Ovary (tissue), 3 donors: Measurements from ENCODE around the gene CDKN2B-AS1.

Source experiments
- CTCF ChIP-seq, 3 donors: fragments of 450-650 bp in 2 of 3; fragments of 200-600 bp in 1 of 3; IDR thresholded peaks; one replicate each; pipeline versions ENCODE4 v1.5.1 to v1.8.0; 2016 to 2022; ENCODE audit warnings: antibody characterized with exemption in 3 of 3, mild to moderate bottlenecking in 1 of 3
- EP300 ChIP-seq: sonication (generic); formaldehyde crosslinking; IDR thresholded peaks from one replicate; pipeline ENCODE4 v1.6.1; 2017; ENCODE audit warnings: antibody characterized with exemption
- POLR2A ChIP-seq: fragments of 450-650 bp; IDR thresholded peaks from one replicate; pipeline ENCODE4 v1.6.1; 2017; ENCODE audit warnings: antibody characterized with exemption, mild to moderate bottlenecking, moderate library complexity
- donor health status: DM: no; HTN: no; CAD: no.

- TF ChIP-seq CTCF (IDR thresholded peaks at IDR 0.05) (no peak), EP300 (no peak), POLR2A (no peak)
Observed at GRCh38 chr9:22047596-22047995, 53.0 kb downstream of the CDKN2B-AS1 start.
